ENCODE results near the gene ZMAT5.

DNA sequence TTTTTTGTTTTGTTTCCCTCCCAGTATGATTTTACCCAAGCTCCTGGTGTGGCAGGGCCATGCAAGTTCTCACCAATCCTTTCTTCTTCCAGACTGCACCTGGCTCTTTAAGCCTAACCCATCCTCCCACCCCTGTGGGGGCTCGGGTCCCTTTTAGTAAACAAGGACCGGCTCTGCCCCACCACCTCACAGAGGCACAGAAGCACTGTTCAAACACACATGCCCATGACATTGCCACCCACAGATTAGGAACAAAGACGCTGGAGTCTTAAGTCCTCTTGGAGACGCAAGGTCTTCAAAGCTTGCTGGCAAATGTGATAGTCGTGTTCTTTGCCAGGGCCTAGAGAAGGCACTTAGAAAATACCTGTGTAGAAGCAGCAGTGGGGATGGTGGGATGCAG, 19.2 kb upstream of the ZMAT5 start:
- TF ChIP-seq POLR2A (IDR thresholded peaks at IDR 0.05) = no peak
- TF ChIP-seq, protein P1, sequence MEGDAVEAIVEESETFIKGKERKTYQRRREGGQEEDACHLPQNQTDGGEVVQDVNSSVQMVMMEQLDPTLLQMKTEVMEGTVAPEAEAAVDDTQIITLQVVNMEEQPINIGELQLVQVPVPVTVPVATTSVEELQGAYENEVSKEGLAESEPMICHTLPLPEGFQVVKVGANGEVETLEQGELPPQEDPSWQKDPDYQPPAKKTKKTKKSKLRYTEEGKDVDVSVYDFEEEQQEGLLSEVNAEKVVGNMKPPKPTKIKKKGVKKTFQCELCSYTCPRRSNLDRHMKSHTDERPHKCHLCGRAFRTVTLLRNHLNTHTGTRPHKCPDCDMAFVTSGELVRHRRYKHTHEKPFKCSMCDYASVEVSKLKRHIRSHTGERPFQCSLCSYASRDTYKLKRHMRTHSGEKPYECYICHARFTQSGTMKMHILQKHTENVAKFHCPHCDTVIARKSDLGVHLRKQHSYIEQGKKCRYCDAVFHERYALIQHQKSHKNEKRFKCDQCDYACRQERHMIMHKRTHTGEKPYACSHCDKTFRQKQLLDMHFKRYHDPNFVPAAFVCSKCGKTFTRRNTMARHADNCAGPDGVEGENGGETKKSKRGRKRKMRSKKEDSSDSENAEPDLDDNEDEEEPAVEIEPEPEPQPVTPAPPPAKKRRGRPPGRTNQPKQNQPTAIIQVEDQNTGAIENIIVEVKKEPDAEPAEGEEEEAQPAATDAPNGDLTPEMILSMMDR (IDR thresholded peaks at IDR 0.05) = no peak
